ENCODE results near the gene PTTG1. TPM values are rescaled to one million over a fixed set of nuclear protein-coding genes. Genes with fewer than 3 reads are reported as not detected.

The PTTG1 gene
- 28.8 TPM for total RNA-seq

GRCh38 chr5:160421625-160422258, at the start of gene PTTG1:
Gene PTTG1, plus strand, starts transcription at chr5:160421855. Its CDS starts 458 bp downstream, at chr5:160422313.

GRCh38 chr5:160399402-160400353, 22.0 kb upstream of the PTTG1 start, which contains the start of gene FAM200C:
Gene FAM200C, minus strand, starts transcription at chr5:160400054. Its CDS starts 4,564 bp downstream, at chr5:160395490.

GRCh38 chr5:160418561-160419457, 2.8 kb upstream of the PTTG1 start, which contains the start of gene SLU7:
Gene SLU7, minus strand, starts transcription at chr5:160419081. Its CDS starts 3,787 bp downstream, at chr5:160415294.

Small RNA genes lying within 50 kb of the gene (small RNA-seq; reads per million reads assigned to genes)
- gene MIR3142, result not detected

Other genes starting within 250 kb of the PTTG1 start
- 14.8 TPM for gene FABP6, start 192.3 kb upstream of the PTTG1 start, total RNA-seq
- gene CCNJL, start 109.3 kb upstream of the PTTG1 start, total RNA-seq, result 2.5 TPM
- 2.5 TPM for gene C1QTNF2, start 51.2 kb upstream of the PTTG1 start, total RNA-seq
- gene FAM200C, start 21.8 kb upstream of the PTTG1 start, total RNA-seq, result 28.6 TPM
- gene SLU7, start 2.8 kb upstream of the PTTG1 start, total RNA-seq, result 48.2 TPM

Measured in diencephalon (tissue), 1 donor.